HG02943 (cell line): Measurements from ENCODE around the gene FADS2.

Experiments used
- ATAC-seq: cut with Tn5 transposase; IDR thresholded peaks from one replicate; pipeline ENCODE4 v1.9.1; 2021; ENCODE audit warnings: mild to moderate bottlenecking, low read depth, moderate library complexity; ENCODE audit not compliant: unreplicated experiment

Gene FADS2

DNA sequence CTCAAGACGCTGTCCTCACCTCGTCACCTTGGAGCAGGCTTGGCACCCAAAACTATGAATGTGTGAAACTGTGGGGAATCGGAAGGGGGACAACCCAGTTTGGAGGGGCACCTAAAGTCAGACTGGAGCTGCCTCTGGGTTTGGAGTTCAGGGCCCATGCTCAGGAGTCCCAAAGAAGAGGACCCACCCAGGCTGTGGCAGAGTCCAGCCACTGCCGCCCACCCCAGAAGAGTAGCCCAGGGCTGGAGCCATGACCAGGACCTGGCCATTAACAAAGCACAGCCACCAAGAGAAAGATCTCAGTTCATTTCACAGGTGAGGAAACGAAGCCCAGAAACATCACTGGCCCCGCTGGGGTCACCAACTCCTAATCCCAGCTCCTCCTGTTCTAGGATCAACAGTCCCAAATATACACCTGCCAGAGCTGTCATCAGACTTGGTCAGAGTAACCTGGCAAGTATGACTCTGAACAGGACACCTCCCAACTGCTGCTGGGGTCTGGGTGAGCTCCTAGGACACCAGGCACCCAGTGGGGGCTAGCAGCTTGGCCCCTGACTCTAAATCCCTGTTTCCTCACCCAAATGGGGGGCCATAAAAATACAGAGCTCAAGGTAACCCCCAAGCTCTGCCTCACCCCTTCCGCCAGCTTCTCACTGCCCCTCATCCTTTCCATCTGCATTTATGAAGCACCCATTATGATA, 86.5 kb downstream of the FADS2 start:
- ATAC-seq: no peak

DNA sequence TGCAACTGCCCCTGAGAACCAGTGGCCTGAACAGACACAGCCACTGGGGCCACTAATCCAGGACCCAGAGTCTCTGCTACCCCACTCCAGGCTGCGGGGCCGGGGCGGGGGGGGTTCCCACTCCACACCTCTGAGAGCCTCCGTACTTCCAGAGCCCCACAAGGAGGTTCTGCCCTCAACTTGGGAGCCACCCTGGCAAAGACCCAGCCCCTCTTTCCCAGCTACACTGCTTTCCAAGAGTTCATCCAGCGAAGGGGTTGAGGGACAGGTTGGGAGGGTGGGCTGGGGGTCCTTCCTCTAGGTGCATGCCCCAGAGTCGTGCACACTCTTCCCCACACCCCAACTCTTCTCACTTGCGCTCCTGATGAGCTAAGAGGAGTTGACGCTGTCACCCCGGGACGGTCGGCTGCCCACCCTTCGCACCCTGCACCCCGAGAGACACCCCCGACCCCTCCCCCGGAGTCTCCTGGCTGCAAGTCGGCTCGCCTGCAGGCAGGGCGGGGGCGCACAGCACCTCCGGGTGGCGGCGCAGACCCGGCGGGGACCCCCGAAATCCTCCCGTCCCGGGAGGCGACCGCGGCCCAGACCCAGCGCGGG, 88.7 kb downstream of the FADS2 start:
- ATAC-seq: no peak
